Measurements from ENCODE around the gene TMEM185B.
"Not testable (repeated sequence)": the region's sequence is repeated elsewhere in the genome, so short reads cannot be mapped to it uniquely, and the experiment has no call there.

Gene TMEM185B

GRCh38 chr2:120204022-120204405, 19.2 kb downstream of the TMEM185B start:
- Histone ChIP-seq H3K9me3 (ENCODE audit: insufficient read depth, low read depth, low read length) (no peaks in the 10 kb centered on the region), H3K9ac (ENCODE audit: low read depth, low read length) (no peak overlapping the region), H3K36me3 (ENCODE audit: insufficient read depth, low read length) (no peaks in the 10 kb centered on the region), H3K27me3 (ENCODE audit: insufficient read depth, low read length) (no peaks in the 10 kb centered on the region), H3K27ac (ENCODE audit: low read depth, low read length) (no peak overlapping the region), H3K4me3 (ENCODE audit: low read length) (no peak overlapping the region), H3K4me1 (ENCODE audit: insufficient read depth, low read length) (no peaks in the 10 kb centered on the region)
- WGBS = 81% methylated on average over 5 of the region's 5 CpGs

- no peak overlapping the region for H3K9ac ChIP-seq (ENCODE audit: low read depth, low read length)
- WGBS = 90% methylated on average over 10 of the region's 10 CpGs
- no peak overlapping the region for H3K27ac ChIP-seq (ENCODE audit: low read depth, low read length)
- H3K4me1 ChIP-seq (ENCODE audit: insufficient read depth, low read length) = no peaks in the 10 kb centered on the region
- H3K4me3 ChIP-seq (ENCODE audit: low read length) = no peak overlapping the region
- H3K36me3 ChIP-seq (ENCODE audit: insufficient read depth, low read length) = no peaks in the 10 kb centered on the region
- H3K27me3 ChIP-seq (ENCODE audit: insufficient read depth, low read length) = no peaks in the 10 kb centered on the region
- 0 out of 2 replicates have a peak, but pooled peaks cover under 1% of the 10 kb centered on the region for H3K9me3 ChIP-seq (ENCODE audit: insufficient read depth, low read depth, low read length)
Observed at GRCh38 chr2:120203251-120204021, 19.8 kb downstream of the TMEM185B start.

GRCh38 chr2:120199817-120200459, 23.3 kb downstream of the TMEM185B start:
- not testable (repeated sequence) for H3K4me3 ChIP-seq (ENCODE audit: low read length); H3K9me3 ChIP-seq (ENCODE audit: insufficient read depth, low read depth, low read length); H3K27ac ChIP-seq (ENCODE audit: low read depth, low read length); H3K27me3 ChIP-seq (ENCODE audit: insufficient read depth, low read length); H3K9ac ChIP-seq (ENCODE audit: low read depth, low read length); H3K4me1 ChIP-seq (ENCODE audit: insufficient read depth, low read length); H3K36me3 ChIP-seq (ENCODE audit: insufficient read depth, low read length)
- WGBS = 95% methylated on average over 10 of the region's 10 CpGs

- peaks cover 9% of the 10 kb centered on the region; the same call in 1 of the 2 replicates for H3K9me3 ChIP-seq (ENCODE audit: insufficient read depth, low read depth, low read length)
- no peaks in the 10 kb centered on the region for H3K27me3 ChIP-seq (ENCODE audit: insufficient read depth, low read length)
- H3K4me3 ChIP-seq (ENCODE audit: low read length) = no peak overlapping the region
- H3K27ac ChIP-seq (ENCODE audit: low read depth, low read length) = no peak overlapping the region
- 97% methylated on average over 1 of the region's 1 CpG for WGBS
- H3K9ac ChIP-seq (ENCODE audit: low read depth, low read length) = no peak overlapping the region
- no peaks in the 10 kb centered on the region for H3K36me3 ChIP-seq (ENCODE audit: insufficient read depth, low read length)
- no peaks in the 10 kb centered on the region for H3K4me1 ChIP-seq (ENCODE audit: insufficient read depth, low read length)
Observed at GRCh38 chr2:120195553-120195952, 27.6 kb downstream of the TMEM185B start.

- no peaks in the 10 kb centered on the region for H3K4me1 ChIP-seq (ENCODE audit: insufficient read depth, low read length)
- H3K9me3 ChIP-seq (ENCODE audit: insufficient read depth, low read depth, low read length) = peaks cover 4% of the 10 kb centered on the region; the same call in 1 of the 2 replicates
- no peak overlapping the region for H3K4me3 ChIP-seq (ENCODE audit: low read length)
- H3K27me3 ChIP-seq (ENCODE audit: insufficient read depth, low read length) = no peaks in the 10 kb centered on the region
- no peak overlapping the region for H3K27ac ChIP-seq (ENCODE audit: low read depth, low read length)
- WGBS = no CpG with 5 or more reads among the region's 1 CpG
- H3K9ac ChIP-seq (ENCODE audit: low read depth, low read length) = no peak overlapping the region
- no peaks in the 10 kb centered on the region for H3K36me3 ChIP-seq (ENCODE audit: insufficient read depth, low read length)
Observed at GRCh38 chr2:120192280-120192679, 30.9 kb downstream of the TMEM185B start.

GRCh38 chr2:120189189-120189588, 34.0 kb downstream of the TMEM185B start:
- H3K4me3 ChIP-seq (ENCODE audit: low read length) = no peak overlapping the region
- H3K27ac ChIP-seq (ENCODE audit: low read depth, low read length) = no peak overlapping the region
- H3K9ac ChIP-seq (ENCODE audit: low read depth, low read length) = no peak overlapping the region
- no peaks in the 10 kb centered on the region for H3K27me3 ChIP-seq (ENCODE audit: insufficient read depth, low read length)
- no peaks in the 10 kb centered on the region for H3K36me3 ChIP-seq (ENCODE audit: insufficient read depth, low read length)
- H3K9me3 ChIP-seq (ENCODE audit: insufficient read depth, low read depth, low read length) = peaks cover 4% of the 10 kb centered on the region; the same call in 1 of the 2 replicates
- H3K4me1 ChIP-seq (ENCODE audit: insufficient read depth, low read length) = no peaks in the 10 kb centered on the region
- 83% methylated on average over 1 of the region's 1 CpG for WGBS

GRCh38 chr2:120182019-120182560, 41.1 kb downstream of the TMEM185B start:
- Histone ChIP-seq H3K4me3 (ENCODE audit: low read length) (no peak overlapping the region), H3K9me3 (ENCODE audit: insufficient read depth, low read depth, low read length) (no peaks in the 10 kb centered on the region), H3K27me3 (ENCODE audit: insufficient read depth, low read length) (no peaks in the 10 kb centered on the region), H3K27ac (ENCODE audit: low read depth, low read length) (no peak overlapping the region), H3K4me1 (ENCODE audit: insufficient read depth, low read length) (peaks cover 5% of the 10 kb centered on the region; the same call in 1 of the 2 replicates), H3K9ac (ENCODE audit: low read depth, low read length) (no peak overlapping the region), H3K36me3 (ENCODE audit: insufficient read depth, low read length) (no peaks in the 10 kb centered on the region; the same call in 1 of the 2 replicates)
- 85% methylated on average over 5 of the region's 5 CpGs for WGBS

- no peak overlapping the region for H3K9ac ChIP-seq (ENCODE audit: low read depth, low read length)
- WGBS = 44% methylated on average over 3 of the region's 3 CpGs
- no peak overlapping the region for H3K27ac ChIP-seq (ENCODE audit: low read depth, low read length)
- H3K9me3 ChIP-seq (ENCODE audit: insufficient read depth, low read depth, low read length) = no peaks in the 10 kb centered on the region
- H3K4me1 ChIP-seq (ENCODE audit: insufficient read depth, low read length) = peaks cover 5% of the 10 kb centered on the region; the same call in 1 of the 2 replicates
- H3K27me3 ChIP-seq (ENCODE audit: insufficient read depth, low read length) = no peaks in the 10 kb centered on the region
- H3K36me3 ChIP-seq (ENCODE audit: insufficient read depth, low read length) = peaks cover 5% of the 10 kb centered on the region
- H3K4me3 ChIP-seq (ENCODE audit: low read length) = no peak overlapping the region
Observed at GRCh38 chr2:120180066-120180465, 43.1 kb downstream of the TMEM185B start.

- peaks cover 5% of the 10 kb centered on the region; the same call in 1 of the 2 replicates for H3K4me1 ChIP-seq (ENCODE audit: insufficient read depth, low read length)
- 99% methylated on average over 3 of the region's 3 CpGs for WGBS
- no peak overlapping the region for H3K27ac ChIP-seq (ENCODE audit: low read depth, low read length)
- H3K9me3 ChIP-seq (ENCODE audit: insufficient read depth, low read depth, low read length) = no peaks in the 10 kb centered on the region
- H3K27me3 ChIP-seq (ENCODE audit: insufficient read depth, low read length) = no peaks in the 10 kb centered on the region
- H3K36me3 ChIP-seq (ENCODE audit: insufficient read depth, low read length) = peaks cover 5% of the 10 kb centered on the region
- no peak overlapping the region for H3K4me3 ChIP-seq (ENCODE audit: low read length)
- H3K9ac ChIP-seq (ENCODE audit: low read depth, low read length) = no peak overlapping the region
Observed at GRCh38 chr2:120179396-120179795, 43.8 kb downstream of the TMEM185B start.

GRCh38 chr2:120177973-120178372, 45.2 kb downstream of the TMEM185B start:
- peaks cover 5% of the 10 kb centered on the region for H3K36me3 ChIP-seq (ENCODE audit: insufficient read depth, low read length)
- no peaks in the 10 kb centered on the region for H3K27me3 ChIP-seq (ENCODE audit: insufficient read depth, low read length)
- no peaks in the 10 kb centered on the region for H3K9me3 ChIP-seq (ENCODE audit: insufficient read depth, low read depth, low read length)
- WGBS = 88% methylated on average over 7 of the region's 7 CpGs
- no peak overlapping the region for H3K4me3 ChIP-seq (ENCODE audit: low read length)
- peaks cover 5% of the 10 kb centered on the region; the same call in 1 of the 2 replicates for H3K4me1 ChIP-seq (ENCODE audit: insufficient read depth, low read length)
- no peak overlapping the region for H3K9ac ChIP-seq (ENCODE audit: low read depth, low read length)
- H3K27ac ChIP-seq (ENCODE audit: low read depth, low read length) = no peak overlapping the region

- Histone ChIP-seq H3K4me1 (ENCODE audit: insufficient read depth, low read length) (peaks cover 5% of the 10 kb centered on the region; the same call in 1 of the 2 replicates), H3K27ac (ENCODE audit: low read depth, low read length) (no peak overlapping the region), H3K27me3 (ENCODE audit: insufficient read depth, low read length) (no peaks in the 10 kb centered on the region), H3K9me3 (ENCODE audit: insufficient read depth, low read depth, low read length) (no peaks in the 10 kb centered on the region), H3K9ac (ENCODE audit: low read depth, low read length) (no peak overlapping the region), H3K36me3 (ENCODE audit: insufficient read depth, low read length) (peaks cover 5% of the 10 kb centered on the region), H3K4me3 (ENCODE audit: low read length) (no peak overlapping the region)
- WGBS = 96% methylated on average over 15 of the region's 15 CpGs
Observed at GRCh38 chr2:120177001-120177621, 46.1 kb downstream of the TMEM185B start.

Measured in HUES64 (cell line).